ENCODE measurements around the gene ZNF775.

Gene ZNF775

DNA sequence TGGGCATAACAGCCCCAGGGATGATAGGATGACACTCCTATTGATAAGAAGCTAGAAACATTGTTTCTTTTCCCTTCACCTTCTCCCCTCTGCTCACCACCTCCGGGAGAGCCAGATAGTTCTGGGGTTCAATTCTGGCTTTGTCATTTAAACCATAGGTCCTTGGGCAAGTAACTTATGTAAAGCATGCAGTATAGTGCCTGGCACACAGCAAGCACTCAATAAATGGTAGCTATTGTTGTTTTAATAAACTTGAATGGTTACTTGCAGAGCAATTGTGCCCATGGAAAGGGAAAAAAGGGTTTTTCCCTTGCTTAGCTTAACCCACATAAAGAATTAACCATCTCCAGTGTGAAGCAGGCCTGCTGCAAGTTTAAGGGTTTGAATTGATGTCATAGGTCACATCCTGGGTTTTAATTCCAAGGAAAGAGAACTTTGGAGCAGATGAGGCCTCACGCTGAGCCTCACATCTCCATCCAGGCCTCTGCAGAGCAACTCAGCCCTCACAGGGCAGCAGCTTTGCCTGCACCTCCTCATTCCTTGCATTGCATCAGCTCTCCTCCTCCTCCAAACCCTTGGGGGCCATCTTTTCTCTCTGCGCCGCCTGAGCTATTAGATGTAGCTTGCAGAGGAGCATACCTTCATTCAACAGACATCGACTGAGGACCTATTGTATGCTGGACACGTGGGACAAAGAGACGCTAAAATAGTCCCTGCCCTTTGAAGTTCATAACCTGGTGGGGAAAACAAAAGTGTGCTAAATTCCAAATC lies 22.9 kb downstream of the ZNF775 start:
- TF ChIP-seq, protein P1, sequence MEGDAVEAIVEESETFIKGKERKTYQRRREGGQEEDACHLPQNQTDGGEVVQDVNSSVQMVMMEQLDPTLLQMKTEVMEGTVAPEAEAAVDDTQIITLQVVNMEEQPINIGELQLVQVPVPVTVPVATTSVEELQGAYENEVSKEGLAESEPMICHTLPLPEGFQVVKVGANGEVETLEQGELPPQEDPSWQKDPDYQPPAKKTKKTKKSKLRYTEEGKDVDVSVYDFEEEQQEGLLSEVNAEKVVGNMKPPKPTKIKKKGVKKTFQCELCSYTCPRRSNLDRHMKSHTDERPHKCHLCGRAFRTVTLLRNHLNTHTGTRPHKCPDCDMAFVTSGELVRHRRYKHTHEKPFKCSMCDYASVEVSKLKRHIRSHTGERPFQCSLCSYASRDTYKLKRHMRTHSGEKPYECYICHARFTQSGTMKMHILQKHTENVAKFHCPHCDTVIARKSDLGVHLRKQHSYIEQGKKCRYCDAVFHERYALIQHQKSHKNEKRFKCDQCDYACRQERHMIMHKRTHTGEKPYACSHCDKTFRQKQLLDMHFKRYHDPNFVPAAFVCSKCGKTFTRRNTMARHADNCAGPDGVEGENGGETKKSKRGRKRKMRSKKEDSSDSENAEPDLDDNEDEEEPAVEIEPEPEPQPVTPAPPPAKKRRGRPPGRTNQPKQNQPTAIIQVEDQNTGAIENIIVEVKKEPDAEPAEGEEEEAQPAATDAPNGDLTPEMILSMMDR (IDR thresholded peaks at IDR 0.05; ENCODE audit: control insufficient read depth, insufficient read depth, low read depth, low read length, missing control alignments): no peak
- no peak overlapping the region for H3K4me3 ChIP-seq (ENCODE audit: control insufficient read depth, low read depth, low read length)
- no peak for DNase-seq (ENCODE audit: low read depth)

DNA sequence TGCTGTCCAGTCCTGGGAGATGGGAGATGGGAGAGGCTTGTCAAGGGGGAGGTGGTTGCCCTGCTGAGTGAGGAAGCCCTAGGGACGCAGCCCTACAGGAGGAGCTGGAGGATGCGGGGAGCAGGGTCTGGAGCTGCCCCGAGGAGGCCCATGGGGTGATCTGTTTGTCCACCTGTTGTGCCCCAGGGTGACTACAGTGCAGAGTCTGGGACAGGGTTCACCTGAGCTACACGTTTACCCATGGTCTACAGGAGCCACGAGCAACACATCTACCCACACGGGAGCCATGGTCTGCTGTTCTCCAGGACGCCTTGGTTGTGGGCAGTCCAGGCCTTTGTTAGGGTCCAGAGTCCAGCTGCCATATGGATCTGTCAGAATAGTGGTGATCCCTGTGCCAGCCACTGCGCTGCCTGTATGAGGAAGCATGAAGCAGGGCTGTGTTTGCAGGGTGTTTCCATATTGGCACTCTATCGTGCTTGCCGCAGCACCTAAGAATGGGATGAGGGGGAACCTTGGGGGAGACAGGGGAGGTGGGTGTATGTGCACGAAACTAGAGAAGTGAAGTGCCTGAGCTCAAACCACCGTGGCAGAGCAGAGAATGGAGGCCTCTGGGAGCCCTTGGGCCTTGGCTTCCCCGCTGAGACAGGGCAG lies 23.7 kb downstream of the ZNF775 start:
- no peak overlapping the region for H3K4me3 ChIP-seq (ENCODE audit: control insufficient read depth, low read depth, low read length)
- no peak for DNase-seq (ENCODE audit: low read depth)
- TF ChIP-seq, protein P1 (IDR thresholded peaks at IDR 0.05; ENCODE audit: control insufficient read depth, insufficient read depth, low read depth, low read length, missing control alignments): no peak

GRCh38 chr7:150403376-150404171 lies 24.4 kb downstream of the ZNF775 start:
- TF ChIP-seq, protein P1 (IDR thresholded peaks at IDR 0.05; ENCODE audit: control insufficient read depth, insufficient read depth, low read depth, low read length, missing control alignments): no peak
- H3K4me3 ChIP-seq (ENCODE audit: control insufficient read depth, low read depth, low read length): no peak overlapping the region
- no peak for DNase-seq (ENCODE audit: low read depth)

- no peak for DNase-seq (ENCODE audit: low read depth)
- H3K4me3 ChIP-seq (ENCODE audit: control insufficient read depth, low read depth, low read length): peak overlapping the region; percentile 67
- TF ChIP-seq, protein P1 (IDR thresholded peaks at IDR 0.05; ENCODE audit: control insufficient read depth, insufficient read depth, low read depth, low read length, missing control alignments): no peak
Measured at GRCh38 chr7:150404172-150404804, 25.2 kb downstream of the ZNF775 start.

DNA sequence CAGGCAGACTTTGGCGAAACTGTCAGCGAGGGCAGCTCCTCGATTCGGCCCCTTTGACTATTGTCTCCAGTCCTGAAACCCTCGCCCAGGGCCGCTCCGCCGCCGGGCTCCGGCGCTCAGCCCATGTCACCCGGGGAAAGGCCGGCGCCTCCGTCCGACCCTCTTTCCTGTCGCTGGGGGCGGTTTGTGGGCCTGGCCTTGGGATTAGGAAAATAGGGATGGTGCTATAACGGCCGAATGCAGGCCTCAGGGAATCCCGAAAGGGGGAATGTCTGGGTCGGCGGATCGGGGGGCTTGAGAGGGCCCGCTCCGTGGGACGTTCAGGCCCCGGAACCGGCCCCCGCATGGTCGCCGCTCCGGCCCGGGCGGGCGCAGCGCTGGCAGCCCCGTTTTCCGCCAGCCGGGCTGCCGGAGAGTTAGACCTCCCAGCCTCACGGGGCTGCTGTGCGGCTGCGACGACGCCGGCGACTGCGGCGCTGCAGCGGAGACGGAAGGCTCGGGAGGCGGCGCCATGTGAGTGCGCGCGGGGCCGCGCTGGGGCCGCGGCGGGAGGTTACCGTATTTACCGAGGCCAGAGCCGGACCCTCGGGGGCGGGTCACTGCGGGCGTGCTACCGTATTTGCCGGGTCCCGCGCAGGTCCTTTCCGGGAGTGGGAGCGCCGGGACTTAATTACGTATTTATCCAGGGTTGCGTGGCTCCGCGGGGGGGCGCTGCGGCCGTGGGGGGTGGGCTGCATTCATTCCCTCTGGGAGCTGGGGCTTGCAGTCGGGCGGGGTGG lies 25.9 kb downstream of the ZNF775 start:
- peak overlapping the region; percentile 67 for H3K4me3 ChIP-seq (ENCODE audit: control insufficient read depth, low read depth, low read length)
- TF ChIP-seq, protein P1 (IDR thresholded peaks at IDR 0.05; ENCODE audit: control insufficient read depth, insufficient read depth, low read depth, low read length, missing control alignments): no peak
- peak; percentile 49 for DNase-seq (ENCODE audit: low read depth)

Data from AG09309 (cell line).